ENCODE measurements around the gene MEF2D.

GRCh38 chr1:156497743-156498431 lies 2.7 kb downstream of the MEF2D start:
- TF ChIP-seq POLR2AphosphoS5 (IDR thresholded peaks at IDR 0.05; ENCODE audit: low read depth, low read length) = no peak
- no peak for TF ChIP-seq POLR2A (IDR thresholded peaks at IDR 0.05; ENCODE audit: low read depth, low read length)

Data from GM12892 (cell line).